GM18508 (cell line): ENCODE results near the gene ATXN7L1.

Source experiments
- ATAC-seq: cut with Tn5 transposase; IDR thresholded peaks from one replicate; pipeline ENCODE4 v1.9.1; 2021; ENCODE audit warnings: moderate number of reproducible peaks; ENCODE audit not compliant: insufficient read depth, unreplicated experiment

The ATXN7L1 gene

DNA sequence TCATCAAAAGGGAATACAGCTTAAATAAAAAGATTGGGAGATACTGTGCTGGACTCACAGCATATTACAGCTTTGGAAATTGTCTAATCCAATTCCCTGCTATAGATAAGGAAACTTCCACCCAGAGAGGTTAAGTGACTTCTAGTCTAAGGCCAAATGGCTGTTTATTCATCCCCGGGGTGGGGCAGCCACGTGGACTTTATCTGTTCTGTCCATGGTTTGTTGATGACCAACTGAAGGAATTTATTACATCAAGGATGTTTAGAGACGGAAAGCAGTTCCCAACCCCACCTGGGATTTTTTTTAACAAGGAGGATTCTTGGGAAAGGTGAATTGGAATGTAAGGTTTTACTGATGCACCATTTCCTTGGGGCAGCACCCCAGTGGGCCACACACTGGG, 88.6 kb downstream of the ATXN7L1 start:
- no peak for ATAC-seq

DNA sequence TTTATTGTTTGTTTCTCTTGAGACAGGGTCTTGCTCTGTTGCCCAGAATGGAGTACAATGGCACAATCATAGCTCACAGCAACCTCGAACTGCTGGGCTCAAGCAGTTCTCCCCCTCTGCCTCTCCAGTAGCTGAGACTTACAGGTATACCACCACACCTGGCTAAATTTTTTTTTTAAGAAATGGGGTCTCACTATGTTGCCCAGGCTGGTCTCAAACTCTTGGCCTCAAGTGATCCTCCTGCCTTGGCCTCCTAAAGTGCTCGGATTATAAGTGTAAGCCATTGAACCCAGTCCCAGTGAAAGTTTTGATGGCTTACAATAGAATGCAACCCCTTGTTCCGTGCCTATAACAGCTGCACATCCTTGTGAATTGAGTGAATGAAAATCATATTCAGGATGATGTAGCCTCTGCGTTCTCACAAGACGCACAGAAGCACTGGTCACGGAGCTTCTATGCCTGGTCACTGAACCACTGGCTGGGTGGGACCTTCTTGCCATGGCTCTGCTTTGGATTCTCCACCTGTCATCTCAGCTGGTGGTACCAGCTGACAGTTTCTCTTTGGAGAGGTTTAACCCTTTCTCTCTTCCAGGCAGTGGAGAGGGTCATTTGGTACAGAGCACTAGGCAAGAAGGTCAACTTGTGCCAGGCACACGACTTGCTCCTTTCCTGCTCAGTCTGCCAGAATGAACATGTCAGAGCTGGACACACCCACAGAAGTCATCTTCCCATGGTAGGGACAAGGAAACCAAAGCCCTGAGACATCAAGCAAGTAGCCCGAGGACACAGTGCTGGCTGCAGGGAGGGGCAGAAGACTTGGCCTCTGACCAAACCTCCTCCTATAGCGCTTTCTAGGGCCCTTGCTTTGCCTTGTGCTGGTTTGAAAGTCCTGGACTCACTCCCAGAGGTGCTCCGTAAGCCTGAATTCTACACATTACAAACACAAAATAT, 89.6 kb downstream of the ATXN7L1 start:
- no peak for ATAC-seq

DNA sequence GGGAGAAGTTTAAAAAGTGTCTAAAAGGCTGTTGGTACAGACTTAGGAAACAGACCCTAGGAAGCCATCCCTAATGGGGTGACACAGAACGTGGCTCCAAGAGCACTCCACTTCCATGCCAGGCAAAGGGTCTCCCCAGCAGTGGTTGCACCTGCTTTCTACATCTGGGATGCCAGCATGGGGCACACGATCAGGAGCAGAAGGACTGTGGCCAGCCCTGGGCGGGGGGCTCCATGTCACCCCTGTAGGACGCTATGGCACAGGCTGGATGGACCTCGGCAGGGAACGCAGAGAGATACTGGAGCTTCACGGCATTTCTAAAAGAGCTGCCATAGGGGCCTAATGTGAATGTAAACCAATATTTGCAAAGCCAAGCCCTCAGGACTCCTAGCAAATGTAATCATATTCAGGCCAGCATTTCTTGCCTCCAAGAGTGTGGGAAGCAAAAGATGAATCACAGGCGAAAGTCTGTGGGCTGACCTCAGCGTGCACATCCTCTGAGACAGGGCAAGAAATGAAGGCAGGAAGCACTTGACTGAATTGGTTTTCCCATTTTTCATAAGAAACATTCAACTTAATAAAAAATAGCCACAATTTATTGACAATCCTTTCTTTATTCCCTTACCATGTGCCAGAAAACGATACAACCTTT, 93.9 kb downstream of the ATXN7L1 start:
- ATAC-seq, result no peak

DNA sequence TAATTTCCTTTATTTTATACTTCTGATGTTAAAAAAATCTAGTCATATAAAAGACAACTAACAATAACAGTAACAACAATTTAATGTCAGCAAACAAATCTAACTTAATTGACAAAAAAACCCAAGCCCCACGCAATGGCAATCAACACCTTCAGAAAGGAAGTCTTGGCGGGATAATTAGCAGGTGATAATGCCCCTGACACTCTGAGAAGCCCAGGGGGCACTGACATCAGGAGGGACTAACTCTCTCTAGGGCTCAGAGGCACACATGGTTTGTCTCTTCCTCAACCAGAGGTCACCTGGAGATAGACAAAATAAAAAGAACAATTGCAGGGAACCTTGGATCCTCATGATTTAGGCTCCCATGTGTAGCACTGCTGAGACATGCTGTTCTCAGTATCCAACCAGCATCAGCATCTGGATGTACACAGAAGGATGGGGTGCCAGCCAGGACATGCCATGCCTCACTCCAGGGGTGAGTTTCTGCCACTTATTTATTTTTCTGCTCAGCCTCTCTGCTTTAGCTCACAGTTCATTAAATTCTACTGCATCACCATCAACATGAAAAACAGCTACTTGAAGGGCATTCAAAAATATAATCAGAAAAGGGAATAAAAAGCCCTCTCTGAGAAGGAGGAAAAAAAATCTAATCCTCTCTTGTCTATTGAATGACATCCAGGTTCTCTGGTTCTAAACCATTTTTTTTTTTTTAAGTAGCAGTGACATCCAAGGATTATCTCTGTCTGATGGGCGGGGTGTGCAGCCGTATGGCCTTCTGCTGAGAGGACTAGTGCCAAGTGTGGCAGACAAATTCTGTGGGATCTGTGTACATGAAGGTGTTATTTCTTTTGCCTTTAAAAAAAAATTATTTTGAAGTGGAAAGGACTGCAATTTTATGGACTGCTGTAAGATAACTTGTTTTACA, 96.3 kb downstream of the ATXN7L1 start:
- ATAC-seq, result no peak

DNA sequence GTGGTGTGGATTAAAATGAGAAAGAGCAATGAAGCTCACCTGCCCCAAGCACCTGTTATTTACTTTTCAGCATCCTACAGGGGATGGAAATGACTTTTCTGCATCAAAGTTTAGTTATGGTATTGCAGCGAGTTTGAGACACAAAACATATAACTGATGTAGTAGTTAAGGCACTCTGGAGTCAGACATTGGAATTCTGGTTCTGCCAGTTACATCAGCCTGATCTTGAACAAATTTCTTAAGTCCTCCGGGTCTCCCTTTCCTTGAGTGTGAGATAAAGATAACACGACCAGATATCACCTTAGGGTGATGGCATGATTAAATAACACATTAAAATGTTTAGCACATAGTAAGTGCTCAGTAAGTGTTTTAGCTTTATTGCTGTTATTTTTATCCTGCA, 97.4 kb downstream of the ATXN7L1 start:
- ATAC-seq, result no peak

DNA sequence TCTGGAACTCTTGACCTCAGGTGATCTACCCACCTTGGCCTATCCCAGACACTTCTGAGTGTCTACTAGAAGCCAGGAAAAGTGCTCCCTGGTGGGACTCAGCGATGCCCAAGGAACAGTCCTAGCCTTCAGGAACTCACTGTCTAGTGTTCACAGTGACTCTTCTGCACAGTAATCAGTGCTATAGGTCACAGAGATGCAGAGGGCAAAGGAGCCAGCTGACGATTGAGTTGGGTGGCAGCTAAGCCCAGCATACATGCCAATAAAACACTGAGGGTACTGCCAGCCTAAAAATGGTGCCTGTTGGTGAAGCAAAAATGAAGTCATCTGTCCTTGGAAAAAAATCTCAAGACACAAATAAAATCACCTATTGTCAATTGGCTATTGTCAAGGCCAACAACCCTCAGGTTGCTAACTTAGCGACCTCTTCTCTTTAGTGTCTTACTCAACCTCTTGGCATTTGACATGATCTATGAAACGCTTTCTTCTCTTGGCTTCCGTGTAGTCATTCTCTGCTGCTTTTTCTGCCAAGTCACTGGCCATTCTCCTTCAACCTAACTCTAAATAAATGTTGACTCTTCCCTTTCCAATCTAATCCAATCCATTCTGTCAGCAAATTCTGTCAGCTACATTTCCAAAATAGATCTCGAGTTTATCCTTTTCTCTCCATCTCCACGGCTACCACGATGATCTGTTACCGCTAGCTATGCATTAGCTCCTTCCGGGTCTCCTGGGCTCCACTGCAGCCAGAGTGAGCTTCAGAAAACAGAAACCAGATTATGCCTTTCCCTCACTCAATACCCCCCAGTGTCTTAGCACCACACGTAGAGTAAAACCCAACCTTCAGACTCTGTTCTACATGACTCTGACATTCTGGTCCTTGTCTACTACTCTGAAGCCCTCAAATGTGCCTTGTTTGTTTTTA, 99.2 kb downstream of the ATXN7L1 start:
- no peak for ATAC-seq

DNA sequence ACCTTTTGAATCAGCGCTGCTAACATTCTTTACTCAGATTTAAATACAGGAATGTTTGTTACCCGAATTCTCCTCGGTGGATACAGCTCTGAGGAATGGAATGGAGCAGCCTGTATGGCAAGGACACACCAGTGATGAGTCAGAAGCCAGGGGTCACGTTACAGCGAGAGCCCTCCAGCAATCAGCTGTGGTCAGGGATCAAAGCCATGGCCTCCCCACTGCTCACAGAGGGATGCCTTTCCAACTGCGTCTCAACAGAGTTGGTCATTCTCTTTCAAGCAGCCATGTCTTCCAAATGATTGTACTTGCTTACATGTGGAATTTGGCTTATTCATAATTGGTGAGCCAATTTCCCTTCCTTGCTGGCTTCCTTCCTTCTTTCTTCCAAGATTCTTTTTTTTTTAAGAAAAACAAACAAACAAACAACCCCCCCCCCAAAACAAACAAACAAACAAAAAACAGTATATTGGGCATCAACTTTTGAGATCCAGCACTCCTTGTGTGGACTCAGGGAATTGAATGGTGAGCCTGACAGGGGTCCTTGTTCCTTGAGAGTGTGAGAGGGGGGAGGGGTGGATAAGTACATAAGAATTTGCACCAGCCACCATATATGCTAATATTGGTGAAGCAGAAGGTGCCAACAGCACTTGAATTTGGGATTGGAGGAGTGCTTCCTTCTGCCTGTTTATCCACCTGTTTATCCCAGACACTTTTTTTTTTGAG, 100.2 kb downstream of the ATXN7L1 start:
- no peak for ATAC-seq

DNA sequence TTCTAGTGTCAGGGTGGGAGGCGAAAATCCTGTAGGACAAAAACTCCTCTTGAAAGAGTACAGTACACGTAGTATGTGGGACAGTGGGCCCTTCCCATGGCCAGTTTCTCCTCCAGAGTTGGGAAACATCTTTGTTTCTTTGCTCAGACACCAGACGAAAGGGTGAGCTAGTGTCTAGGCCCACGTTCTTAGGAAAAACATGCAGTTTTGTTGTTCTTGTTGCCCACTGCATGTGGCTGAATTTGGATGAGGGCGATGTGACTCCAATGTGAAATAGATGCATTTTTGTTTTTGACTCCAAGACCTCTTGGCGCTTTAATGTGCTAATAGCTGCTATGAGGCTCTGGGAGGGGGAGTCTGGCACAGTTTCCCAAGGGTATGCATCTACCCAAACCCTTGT, 100.8 kb downstream of the ATXN7L1 start:
- no peak for ATAC-seq

DNA sequence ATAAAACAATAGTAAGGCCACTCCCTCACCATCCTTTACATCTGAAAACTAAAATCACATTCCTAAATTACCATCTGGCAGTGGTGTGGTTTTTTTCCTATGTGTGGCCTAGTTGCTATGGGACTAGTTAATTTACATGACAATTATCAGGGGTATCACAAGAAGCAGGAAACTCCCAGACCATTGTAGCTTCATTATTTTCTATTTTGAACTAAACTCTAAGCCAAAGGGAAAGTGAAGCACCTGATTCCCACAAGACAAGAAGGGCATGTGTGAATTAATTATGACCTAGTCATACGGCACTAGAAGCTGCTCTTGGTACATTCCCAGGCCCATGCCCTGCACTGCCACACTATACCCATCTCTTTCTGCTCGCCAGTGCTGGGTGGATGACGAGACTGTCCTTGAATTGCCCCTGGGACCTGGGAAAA, 103.4 kb downstream of the ATXN7L1 start:
- no peak for ATAC-seq

DNA sequence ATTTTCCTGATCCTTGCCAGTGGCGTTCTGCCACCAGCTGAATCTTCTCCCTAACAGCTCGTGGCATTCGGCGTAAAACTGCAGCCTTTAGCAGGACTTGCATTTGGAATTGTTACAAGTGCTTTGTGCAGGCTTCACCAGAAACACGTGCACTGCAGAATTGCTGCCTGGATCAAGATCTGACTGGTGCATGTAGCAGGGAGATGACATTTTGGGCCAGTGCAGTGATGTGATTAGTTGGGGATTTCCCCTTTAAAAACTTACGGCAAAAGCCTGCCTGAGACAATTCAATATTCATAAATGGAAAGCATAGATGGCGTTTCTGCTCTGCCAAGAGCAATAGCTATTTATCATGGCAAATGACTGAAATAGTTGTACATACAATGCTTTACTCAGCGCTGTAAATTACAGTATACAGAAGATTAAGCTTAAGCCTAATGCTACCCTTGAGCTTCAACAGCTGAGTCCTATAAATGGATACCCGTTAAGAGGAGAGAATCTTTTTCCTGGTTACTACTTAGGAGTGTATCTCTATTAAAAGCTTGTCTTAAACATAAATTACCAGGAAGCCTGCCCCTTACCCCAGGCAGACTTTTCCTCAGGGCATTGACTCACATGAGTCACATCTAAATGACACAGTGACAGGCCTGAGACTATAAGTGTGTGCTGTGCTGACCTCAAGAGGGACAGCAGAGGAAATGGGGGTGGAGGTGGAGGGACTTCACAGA, 106.3 kb downstream of the ATXN7L1 start:
- no peak for ATAC-seq

DNA sequence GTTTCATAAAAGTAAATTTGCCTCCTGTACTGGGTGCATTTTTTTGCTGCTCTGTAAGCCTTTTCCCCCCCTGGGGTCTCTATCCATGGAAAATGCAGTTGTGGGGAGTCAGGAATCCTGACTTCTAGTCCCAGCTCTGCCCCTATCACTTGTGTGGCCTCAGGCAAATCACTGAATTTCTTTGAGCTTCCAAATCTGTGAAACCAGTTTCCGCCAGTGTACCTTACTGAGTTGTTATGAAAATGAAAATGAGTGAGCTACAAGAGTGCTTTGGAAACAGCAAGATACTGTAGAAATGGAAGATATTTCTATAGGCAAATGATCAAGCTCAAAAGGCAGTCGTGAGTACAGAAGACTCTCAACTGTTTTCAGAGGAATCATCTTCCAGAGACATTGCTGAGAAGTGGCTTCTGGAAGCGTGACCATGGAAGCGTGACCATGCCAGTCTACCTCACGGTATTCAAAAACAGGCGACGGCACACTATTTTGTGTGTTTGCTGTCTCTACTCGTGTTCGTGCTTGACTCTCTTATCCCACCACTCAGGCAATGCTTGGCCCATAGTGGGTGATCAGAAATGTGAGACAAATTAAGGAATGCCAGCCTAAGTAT, 107.4 kb downstream of the ATXN7L1 start:
- ATAC-seq, result no peak

DNA sequence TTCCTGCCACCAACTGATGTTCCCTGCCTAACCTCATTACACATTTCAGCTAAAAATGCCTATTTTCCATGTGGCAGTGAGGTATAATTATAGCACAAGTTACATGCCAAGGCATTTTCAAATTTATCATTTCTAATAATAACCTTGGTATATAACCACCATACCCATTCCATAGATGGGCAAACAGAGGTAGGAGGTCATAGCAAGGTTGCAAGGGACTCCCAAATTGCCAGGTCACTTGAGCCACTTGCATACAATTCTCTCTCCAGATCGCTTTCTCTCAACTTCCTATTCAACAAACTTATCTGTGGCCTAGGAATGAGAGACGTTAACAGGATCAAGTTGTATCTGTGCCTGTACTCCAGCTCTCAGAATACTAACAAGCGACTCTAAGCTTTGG, 108.3 kb downstream of the ATXN7L1 start:
- no peak for ATAC-seq

DNA sequence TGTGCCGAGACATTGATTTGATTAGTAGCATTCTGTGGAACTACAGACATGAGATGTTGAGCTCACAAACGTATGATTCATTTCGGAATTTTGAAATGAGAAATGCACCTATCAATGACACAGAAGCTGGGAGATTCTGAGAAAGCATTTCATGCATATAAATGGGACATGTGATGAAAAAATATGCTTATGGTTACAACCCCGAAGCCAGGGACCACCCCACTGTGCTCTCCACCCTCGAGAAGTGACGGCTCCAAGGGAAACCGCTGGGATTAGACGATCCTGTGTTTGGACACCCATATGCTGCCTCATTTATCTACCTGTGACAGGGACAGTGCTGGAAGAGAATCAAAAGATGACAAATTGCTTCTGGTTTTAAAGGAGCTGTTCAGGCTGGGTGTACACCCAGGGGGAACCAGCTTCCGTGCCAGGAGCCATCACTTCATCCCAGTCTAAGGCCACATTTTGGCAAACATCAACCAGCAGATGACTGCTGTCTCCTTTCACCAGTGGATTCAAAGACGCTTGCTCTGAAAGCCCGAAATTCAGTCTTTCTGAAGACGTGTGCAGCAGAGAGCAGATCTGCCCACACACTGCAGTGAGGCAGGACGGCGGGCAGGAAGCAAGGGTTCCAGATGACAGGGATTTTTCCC, 109.9 kb downstream of the ATXN7L1 start:
- no peak for ATAC-seq

DNA sequence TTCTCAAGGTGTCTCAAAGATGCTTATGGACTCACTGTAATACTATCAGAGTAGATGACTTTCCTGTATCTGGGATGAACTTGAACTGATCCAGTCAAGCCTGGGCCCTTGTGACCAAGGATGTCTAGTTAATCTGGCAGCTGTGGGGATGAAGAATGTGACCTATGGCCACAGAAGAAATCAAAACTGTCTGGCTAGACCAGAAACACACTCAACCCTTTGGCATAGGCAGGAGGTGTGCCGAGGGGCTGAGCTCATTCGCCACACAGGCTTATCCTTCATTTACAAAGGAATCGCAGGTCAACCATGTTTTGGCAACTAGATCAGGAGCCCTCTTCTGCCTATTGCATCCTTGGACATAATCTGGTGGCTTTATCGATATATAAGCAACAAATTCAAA, 110.6 kb downstream of the ATXN7L1 start:
- ATAC-seq, result no peak

DNA sequence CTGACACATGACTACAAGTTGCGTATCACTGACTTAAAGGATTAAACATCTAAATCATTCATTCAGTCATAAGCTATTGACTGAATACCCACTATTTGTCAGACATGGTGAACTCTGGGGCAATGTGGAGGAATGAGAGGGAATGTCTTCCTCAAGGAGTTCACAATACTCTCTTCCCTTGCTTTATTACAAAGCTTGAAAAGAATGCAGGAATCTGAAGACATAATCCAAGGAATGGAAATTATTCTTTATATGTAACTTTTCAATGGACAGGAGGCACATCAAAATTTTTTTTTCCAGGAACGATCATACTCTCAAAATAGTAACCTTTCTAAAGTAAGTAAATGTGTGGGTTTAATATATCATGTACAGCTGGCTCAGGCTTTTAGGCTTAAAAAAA, 111.9 kb downstream of the ATXN7L1 start:
- ATAC-seq, result no peak

DNA sequence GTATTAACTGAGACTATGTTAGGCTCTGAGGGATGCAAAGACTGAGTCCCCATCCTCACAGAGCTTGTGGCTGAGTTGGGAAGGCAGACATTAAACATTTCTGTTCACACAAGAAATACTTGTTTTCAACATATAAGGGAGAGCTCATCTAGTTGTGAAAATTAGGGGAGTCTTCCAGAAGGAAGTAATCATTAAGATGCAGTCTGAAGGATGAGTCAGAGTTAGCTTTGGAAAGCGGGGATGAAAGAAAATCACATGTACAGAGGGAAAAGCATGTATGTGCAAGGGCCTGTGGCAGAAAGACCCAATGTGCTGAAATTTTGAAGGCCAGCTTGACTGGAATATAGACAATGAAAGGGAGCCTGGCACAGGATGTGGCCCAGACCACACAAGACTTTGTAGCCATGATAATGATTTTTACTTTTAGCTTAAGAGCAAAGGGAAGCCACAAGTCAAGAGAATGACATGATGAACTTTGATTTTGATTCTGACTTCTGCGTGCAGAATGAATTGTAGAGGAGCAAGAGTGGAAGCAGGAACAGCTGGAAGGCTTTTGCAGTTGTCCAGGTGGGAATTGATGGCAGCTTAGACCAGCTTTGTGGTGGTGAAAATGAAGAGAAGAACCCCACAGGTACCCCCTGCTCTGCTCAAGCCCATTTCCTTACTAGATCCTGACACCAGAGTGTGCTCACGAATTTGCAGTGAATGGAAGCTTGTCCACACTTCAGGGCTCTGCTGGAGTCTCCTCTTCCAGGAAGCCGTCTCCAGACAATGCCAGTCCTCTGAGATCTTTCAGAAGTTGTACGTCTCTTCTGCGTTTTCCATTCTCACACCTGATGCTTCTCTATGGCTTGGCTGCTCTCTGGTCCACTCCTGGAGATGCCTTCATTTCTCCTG, 115.6 kb downstream of the ATXN7L1 start:
- no peak for ATAC-seq
